DOHH2 (cell line): Measurements from ENCODE around the gene PSME3.

Source experiments
- H3F3A ChIP-seq: fragments of 200-600 bp; sonication (generic), shearing (Covaris generic); 2 replicates; pipeline ENCODE4 v1.6.0; 2016; ENCODE audit warnings: antibody characterized with exemption, mild to moderate bottlenecking; ENCODE audit not compliant: control insufficient read depth, insufficient read depth
- H3K27ac ChIP-seq: fragments of 200-600 bp; sonication (generic); 2 replicates; pipeline ENCODE4 v1.5.1; 2014; ENCODE audit warnings: low read depth, mild to moderate bottlenecking, low read length, moderate library complexity
- H3K27me3 ChIP-seq: fragments of 200-600 bp; sonication (generic); 2 replicates; pipeline ENCODE4 v1.6.1; 2014; ENCODE audit warnings: mild to moderate bottlenecking, low read length, mixed read lengths; ENCODE audit not compliant: control insufficient read depth
- H3K36me3 ChIP-seq: fragments of 200-600 bp; sonication (generic); 2 replicates; pipeline ENCODE4 v1.6.1; 2014; ENCODE audit warnings: mild to moderate bottlenecking, low read length, moderate library complexity, mixed read lengths; ENCODE audit not compliant: control insufficient read depth
- H3K4me1 ChIP-seq: fragments of 200-600 bp; sonication (generic); 2 replicates; pipeline ENCODE4 v1.6.1; 2014; ENCODE audit warnings: mild to moderate bottlenecking, low read length, mixed read lengths; ENCODE audit not compliant: control insufficient read depth
- H3K4me2 ChIP-seq: fragments of 200-600 bp; sonication (generic); 2 replicates; pipeline ENCODE4 v1.6.0; 2014; ENCODE audit warnings: mild to moderate bottlenecking, low read length, moderate library complexity
- H3K4me3 ChIP-seq: fragments of 200-600 bp; sonication (generic); 2 replicates; pipeline ENCODE4 v1.5.1; 2014; ENCODE audit warnings: mild to moderate bottlenecking, low read length, mixed read lengths
- H3K79me2 ChIP-seq: fragments of 200-600 bp; sonication (generic); 2 replicates; pipeline ENCODE4 v1.6.1; 2014; ENCODE audit warnings: mild to moderate bottlenecking, low read length, mixed read lengths; ENCODE audit not compliant: control insufficient read depth
- H3K9me2 ChIP-seq: fragments of 200-600 bp; sonication (generic); replicated peaks from 2 replicates; pipeline ENCODE4 v1.6.1; 2014; ENCODE audit warnings: mild to moderate bottlenecking, low read length, mixed read lengths; ENCODE audit not compliant: control insufficient read depth
- H3K9me3 ChIP-seq: fragments of 200-600 bp; sonication (generic); 2 replicates; pipeline ENCODE4 v1.6.1; 2014; ENCODE audit warnings: antibody characterized with exemption, low read length, mixed read lengths; ENCODE audit not compliant: control insufficient read depth, insufficient read depth
- H4K20me1 ChIP-seq: fragments of 200-600 bp; sonication (generic); 2 replicates; pipeline ENCODE4 v1.6.0; 2014; ENCODE audit warnings: low read depth, mild to moderate bottlenecking, antibody characterized with exemption, low read length, moderate library complexity; ENCODE audit not compliant: control insufficient read depth, insufficient read depth
- EZH2phosphoT487 ChIP-seq: fragments of 200-600 bp; sonication (generic); IDR thresholded peaks from 2 replicates; pipeline ENCODE4 v1.6.1; 2017; ENCODE audit warnings: borderline replicate concordance, mild to moderate bottlenecking, antibody characterized with exemption, low read length, moderate library complexity, mixed read lengths
- TF ChIP-seq, protein P1 (sequence below): fragments of 200-600 bp; sonication (generic); IDR thresholded peaks from one replicate; pipeline ENCODE4 v1.5.1; 2014; ENCODE audit warnings: antibody characterized with exemption, mild to moderate bottlenecking, low read depth, low read length; ENCODE audit not compliant: poor library complexity, severe bottlenecking

Gene PSME3, protein sequence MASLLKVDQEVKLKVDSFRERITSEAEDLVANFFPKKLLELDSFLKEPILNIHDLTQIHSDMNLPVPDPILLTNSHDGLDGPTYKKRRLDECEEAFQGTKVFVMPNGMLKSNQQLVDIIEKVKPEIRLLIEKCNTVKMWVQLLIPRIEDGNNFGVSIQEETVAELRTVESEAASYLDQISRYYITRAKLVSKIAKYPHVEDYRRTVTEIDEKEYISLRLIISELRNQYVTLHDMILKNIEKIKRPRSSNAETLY

DNA sequence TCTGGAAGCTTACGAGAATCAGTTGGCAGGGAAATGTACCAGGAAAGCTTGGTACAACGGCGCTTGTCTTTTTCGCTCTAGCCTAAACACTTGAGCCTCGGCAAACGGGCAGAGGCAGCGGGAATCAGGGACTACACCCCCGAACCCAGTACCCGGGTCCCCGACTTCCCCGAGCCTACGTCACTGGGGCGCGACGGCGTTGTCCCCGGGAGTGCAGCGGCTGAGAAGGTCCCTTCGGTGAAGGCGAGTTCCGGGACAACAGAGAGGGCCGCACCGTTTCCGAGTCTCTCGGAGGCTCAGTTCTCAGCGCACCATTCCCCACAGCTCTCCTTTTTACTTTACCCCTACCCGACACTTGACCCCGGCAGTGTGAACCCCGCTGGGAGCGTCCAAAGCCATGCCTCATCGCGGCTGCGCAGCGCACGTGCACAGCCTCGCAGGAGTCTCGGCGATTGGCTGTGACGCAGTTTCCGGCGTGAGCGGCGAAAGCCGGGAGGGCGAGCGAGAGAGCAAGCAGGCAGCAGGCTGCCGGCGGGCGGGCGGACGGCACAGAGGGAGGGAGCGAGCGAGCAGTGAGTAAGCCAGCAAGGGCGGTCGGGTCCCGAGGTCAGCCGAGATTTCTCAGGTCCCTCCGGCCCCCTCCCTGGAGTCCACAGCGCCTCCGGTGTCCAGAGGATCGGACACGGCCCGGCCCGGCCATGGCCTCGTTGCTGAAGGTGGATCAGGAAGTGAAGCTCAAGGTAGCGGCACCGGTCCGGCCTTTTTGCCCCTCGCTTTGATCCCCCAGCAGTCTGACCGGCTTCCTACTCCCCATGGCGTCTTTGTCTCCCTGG, at the start of gene PSME3:
TSS of gene PSME3 (plus strand) at position 464 of the 833 bp plus-strand sequence. CDS start at position 699, 235 bp downstream.
- Histone ChIP-seq H3K79me2 (peaks cover 46% of the 10 kb centered on the region), H3K36me3 (peaks cover 45% of the 10 kb centered on the region)

DNA sequence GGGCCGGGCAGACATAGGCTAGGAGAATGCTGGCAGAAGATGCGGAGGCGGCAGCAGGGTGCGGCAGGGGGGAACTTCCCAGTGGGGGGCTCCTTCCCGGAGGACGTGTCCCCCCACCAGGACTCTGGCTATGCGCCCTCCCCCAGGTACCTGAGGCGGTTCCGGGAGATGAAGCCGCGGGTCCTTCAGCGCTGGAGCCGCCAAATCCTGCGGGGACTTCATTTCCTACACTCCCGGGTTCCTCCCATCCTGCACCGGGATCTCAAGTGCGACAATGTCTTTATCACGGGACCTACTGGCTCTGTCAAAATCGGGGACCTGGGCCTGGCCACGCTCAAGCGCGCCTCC, 49.4 kb upstream of the PSME3 start:
- H3K4me3 ChIP-seq = no peak overlapping the region
- no peaks in the 10 kb centered on the region for H4K20me1 ChIP-seq
- H3F3A ChIP-seq = no peaks in the 10 kb centered on the region; the same call in 1 of the 2 replicates
- no peaks in the 10 kb centered on the region for H3K9me2 ChIP-seq
- peaks cover 10% of the 10 kb centered on the region for H3K36me3 ChIP-seq
- TF ChIP-seq, protein P1, sequence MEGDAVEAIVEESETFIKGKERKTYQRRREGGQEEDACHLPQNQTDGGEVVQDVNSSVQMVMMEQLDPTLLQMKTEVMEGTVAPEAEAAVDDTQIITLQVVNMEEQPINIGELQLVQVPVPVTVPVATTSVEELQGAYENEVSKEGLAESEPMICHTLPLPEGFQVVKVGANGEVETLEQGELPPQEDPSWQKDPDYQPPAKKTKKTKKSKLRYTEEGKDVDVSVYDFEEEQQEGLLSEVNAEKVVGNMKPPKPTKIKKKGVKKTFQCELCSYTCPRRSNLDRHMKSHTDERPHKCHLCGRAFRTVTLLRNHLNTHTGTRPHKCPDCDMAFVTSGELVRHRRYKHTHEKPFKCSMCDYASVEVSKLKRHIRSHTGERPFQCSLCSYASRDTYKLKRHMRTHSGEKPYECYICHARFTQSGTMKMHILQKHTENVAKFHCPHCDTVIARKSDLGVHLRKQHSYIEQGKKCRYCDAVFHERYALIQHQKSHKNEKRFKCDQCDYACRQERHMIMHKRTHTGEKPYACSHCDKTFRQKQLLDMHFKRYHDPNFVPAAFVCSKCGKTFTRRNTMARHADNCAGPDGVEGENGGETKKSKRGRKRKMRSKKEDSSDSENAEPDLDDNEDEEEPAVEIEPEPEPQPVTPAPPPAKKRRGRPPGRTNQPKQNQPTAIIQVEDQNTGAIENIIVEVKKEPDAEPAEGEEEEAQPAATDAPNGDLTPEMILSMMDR = no peak
- no peak for TF ChIP-seq EZH2phosphoT487
- no peaks in the 10 kb centered on the region for H3K4me1 ChIP-seq
- H3K79me2 ChIP-seq = no peaks in the 10 kb centered on the region
- no peaks in the 10 kb centered on the region for H3K9me3 ChIP-seq
- H3K27me3 ChIP-seq = peaks cover 46% of the 10 kb centered on the region
- no peak overlapping the region for H3K27ac ChIP-seq
- no peak overlapping the region for H3K4me2 ChIP-seq

More for the DNA sequence above, at the start of gene PSME3:
- H3F3A ChIP-seq = no peaks in the 10 kb centered on the region
- peak within 1 kb of the TSS; percentile 76 for H3K4me2 ChIP-seq
- H3K9me2 ChIP-seq = no peaks in the 10 kb centered on the region
- H3K27me3 ChIP-seq = no peaks in the 10 kb centered on the region
- no peaks in the 10 kb centered on the region for H4K20me1 ChIP-seq
- TF ChIP-seq EZH2phosphoT487 = no peak
- TF ChIP-seq, protein P1 = no peak
- no peaks in the 10 kb centered on the region for H3K9me3 ChIP-seq
- H3K27ac ChIP-seq = peak within 1 kb of the TSS; percentile 55
- H3K4me1 ChIP-seq = peaks cover 17% of the 10 kb centered on the region
- H3K4me3 ChIP-seq = peak within 1 kb of the TSS; percentile 90

DNA sequence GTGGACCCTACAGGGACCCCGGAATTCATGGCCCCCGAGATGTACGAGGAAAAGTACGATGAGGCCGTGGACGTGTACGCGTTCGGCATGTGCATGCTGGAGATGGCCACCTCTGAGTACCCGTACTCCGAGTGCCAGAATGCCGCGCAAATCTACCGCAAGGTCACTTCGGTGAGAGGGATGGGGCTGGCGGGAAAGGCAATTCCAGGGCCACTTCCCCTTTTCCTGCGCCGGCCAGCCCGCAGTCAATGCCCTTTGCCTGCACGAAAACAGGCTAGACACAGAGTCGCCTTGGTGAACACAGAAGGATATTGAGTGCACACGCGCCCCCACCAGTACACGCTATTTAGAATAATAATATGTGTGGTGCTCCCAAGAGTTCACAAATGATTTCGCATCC, 48.8 kb upstream of the PSME3 start:
- Histone ChIP-seq H3K9me3 (no peaks in the 10 kb centered on the region), H3K9me2 (no peaks in the 10 kb centered on the region), H3K4me3 (no peak overlapping the region), H3K4me2 (no peak overlapping the region), H3K36me3 (peaks cover 4% of the 10 kb centered on the region), H3K27ac (no peak overlapping the region), H4K20me1 (no peaks in the 10 kb centered on the region), H3K27me3 (peaks cover 46% of the 10 kb centered on the region), H3K79me2 (no peaks in the 10 kb centered on the region), H3F3A (no peaks in the 10 kb centered on the region; the same call in 1 of the 2 replicates), H3K4me1 (no peaks in the 10 kb centered on the region)
- TF ChIP-seq, protein P1 = no peak
- no peak for TF ChIP-seq EZH2phosphoT487
